ENCODE measurements around the gene USP10. TPM values are rescaled to one million over a fixed set of nuclear protein-coding genes. Genes with fewer than 3 reads are reported as not detected.

USP10 gene, protein sequence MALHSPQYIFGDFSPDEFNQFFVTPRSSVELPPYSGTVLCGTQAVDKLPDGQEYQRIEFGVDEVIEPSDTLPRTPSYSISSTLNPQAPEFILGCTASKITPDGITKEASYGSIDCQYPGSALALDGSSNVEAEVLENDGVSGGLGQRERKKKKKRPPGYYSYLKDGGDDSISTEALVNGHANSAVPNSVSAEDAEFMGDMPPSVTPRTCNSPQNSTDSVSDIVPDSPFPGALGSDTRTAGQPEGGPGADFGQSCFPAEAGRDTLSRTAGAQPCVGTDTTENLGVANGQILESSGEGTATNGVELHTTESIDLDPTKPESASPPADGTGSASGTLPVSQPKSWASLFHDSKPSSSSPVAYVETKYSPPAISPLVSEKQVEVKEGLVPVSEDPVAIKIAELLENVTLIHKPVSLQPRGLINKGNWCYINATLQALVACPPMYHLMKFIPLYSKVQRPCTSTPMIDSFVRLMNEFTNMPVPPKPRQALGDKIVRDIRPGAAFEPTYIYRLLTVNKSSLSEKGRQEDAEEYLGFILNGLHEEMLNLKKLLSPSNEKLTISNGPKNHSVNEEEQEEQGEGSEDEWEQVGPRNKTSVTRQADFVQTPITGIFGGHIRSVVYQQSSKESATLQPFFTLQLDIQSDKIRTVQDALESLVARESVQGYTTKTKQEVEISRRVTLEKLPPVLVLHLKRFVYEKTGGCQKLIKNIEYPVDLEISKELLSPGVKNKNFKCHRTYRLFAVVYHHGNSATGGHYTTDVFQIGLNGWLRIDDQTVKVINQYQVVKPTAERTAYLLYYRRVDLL
- total RNA-seq, result 10 to 100 TPM; 41.5 to 53.2 (median 44.6) TPM
- long read RNA-seq, partial matches to known transcripts, result 4 of 7 reads
- long read RNA-seq, other reads (novel, unspliced or antisense), result 0 of 7 reads

DNA sequence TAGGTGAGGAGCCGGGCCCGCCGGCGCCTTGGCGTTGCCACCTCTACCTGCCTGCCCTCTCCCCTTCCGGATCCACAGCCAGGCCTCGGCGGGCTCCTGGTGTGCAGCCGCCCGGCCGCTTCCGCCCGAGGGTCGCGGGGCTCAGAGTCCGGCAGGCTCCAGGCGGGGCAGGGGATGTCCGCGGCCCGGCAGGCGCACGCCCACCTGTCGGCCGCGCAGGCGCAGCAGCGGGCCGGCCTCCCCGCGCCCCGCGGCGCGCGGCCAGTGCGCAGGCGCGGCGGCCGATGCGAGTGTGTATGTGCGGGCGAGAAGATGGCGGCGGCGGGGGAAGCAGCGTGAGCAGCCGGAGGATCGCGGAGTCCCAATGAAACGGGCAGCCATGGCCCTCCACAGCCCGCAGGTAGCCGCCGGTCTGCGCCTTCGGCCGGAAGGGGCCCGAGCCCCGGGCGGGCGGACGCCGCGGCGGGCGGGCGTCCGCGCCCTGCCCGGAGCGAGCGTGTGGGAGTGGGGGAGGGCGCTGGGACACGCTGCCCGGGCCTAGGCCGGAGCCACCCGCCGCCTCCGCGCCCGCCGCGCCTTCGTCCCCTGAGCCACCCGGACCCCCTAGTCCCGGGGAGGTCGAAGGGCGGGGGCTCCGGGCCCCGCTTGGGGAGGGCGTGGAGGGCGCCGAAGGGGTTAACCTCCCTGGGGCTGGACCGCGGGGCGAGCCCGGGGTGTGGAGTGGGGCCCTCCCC, at the start of gene USP10:
TSS of gene USP10 (plus strand) at position 289 of the 734 bp plus-strand sequence. CDS start at position 380, 91 bp downstream.
- WGBS (ENCODE audit: insufficient coverage, low coverage, low lambda C conversion rate, missing lambda C conversion rate), result no CpG with 5 or more reads among the region's 97 CpGs
- intact Hi-C loops (cut with DNase I), result no loop called here
- TF ChIP-seq, protein P1, sequence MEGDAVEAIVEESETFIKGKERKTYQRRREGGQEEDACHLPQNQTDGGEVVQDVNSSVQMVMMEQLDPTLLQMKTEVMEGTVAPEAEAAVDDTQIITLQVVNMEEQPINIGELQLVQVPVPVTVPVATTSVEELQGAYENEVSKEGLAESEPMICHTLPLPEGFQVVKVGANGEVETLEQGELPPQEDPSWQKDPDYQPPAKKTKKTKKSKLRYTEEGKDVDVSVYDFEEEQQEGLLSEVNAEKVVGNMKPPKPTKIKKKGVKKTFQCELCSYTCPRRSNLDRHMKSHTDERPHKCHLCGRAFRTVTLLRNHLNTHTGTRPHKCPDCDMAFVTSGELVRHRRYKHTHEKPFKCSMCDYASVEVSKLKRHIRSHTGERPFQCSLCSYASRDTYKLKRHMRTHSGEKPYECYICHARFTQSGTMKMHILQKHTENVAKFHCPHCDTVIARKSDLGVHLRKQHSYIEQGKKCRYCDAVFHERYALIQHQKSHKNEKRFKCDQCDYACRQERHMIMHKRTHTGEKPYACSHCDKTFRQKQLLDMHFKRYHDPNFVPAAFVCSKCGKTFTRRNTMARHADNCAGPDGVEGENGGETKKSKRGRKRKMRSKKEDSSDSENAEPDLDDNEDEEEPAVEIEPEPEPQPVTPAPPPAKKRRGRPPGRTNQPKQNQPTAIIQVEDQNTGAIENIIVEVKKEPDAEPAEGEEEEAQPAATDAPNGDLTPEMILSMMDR (IDR thresholded peaks at IDR 0.05), result no peak
- peak; percentile 64 for TF ChIP-seq POLR2A (IDR thresholded peaks at IDR 0.05)

DNA sequence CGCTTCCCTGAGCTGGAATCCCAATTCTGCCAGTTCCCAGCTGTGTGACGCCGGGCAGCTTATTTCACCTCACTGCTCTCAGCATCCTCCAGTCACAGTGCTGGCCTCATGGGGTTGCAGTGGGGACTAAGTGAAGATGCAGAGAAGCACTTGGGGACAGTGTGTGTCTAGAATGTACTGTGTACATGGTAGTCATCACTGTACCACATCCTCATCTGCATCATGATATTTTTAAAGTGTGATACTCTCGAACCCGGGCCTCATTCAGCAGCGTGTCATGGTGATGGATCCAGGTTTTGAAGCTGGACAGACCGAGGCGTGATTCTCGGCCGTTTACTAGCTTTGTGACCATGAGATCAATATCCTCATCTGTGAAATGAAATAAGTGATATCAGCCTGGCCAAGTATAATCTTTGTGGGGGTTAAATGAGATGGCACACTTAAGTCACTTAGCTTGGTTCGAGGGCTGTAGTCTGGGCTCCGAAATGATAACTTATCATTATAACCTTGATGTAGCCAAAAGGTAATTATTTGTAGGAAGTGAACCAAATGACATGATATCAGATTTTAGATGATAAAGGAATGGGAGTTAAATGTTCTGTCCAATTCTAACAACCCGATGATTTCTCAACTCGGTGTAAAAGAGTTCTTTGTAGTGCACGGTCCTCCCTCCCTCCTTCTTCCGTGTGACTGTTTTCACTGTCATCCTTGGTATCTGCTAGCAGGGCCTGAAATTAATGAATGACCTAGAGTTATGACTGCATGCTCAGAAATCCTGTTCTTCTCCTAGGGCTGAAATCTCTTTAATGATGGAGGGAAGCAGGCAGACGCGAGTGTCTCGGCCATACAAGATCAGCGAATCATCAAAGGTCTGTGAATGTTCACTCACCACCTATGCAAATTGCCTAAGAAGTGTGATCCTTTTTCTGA, 49.5 kb upstream of the USP10 start:
- no peak overlapping the region for H3K4me3 ChIP-seq
- no peaks in the 10 kb centered on the region for H3K9me3 ChIP-seq
- H3K36me3 ChIP-seq, result peaks cover 0 to 21% (median 5%) of the 10 kb centered on the region in 4 donors
- 85% methylated on average over 20 of the region's 20 CpGs for WGBS (ENCODE audit: insufficient coverage, low coverage, low lambda C conversion rate, missing lambda C conversion rate)
- TF ChIP-seq, protein P1 (IDR thresholded peaks at IDR 0.05), result no peak
- no peak for TF ChIP-seq POLR2A (IDR thresholded peaks at IDR 0.05)
- DNase-seq, result no peak
- H3K27me3 ChIP-seq, result no peaks in the 10 kb centered on the region
- intact Hi-C loops (cut with DNase I), result no loop called here
- ATAC-seq, result no peak
- no peak overlapping the region for H3K27ac ChIP-seq
- peaks cover 0 to 6% (median 3%) of the 10 kb centered on the region in 4 donors for H3K4me1 ChIP-seq

More for the DNA sequence above, at the start of gene USP10:
- H3K4me3 ChIP-seq, result peak within 1 kb of the TSS; percentile 70 to 98 (median 86)
- H3K27ac ChIP-seq, result peak within 1 kb of the TSS; percentile 68 to 81 (median 70)
- ATAC-seq (peak; percentile 84 to 89 (median 84)), DNase-seq (peak; percentile 78 to 84 (median 82))
- peaks cover 0 to 32% (median 3%) of the 10 kb centered on the region in 4 donors for H3K4me1 ChIP-seq
- no peaks in the 10 kb centered on the region for H3K9me3 ChIP-seq
- no peaks in the 10 kb centered on the region for H3K27me3 ChIP-seq
- no peaks in the 10 kb centered on the region for H3K36me3 ChIP-seq

DNA sequence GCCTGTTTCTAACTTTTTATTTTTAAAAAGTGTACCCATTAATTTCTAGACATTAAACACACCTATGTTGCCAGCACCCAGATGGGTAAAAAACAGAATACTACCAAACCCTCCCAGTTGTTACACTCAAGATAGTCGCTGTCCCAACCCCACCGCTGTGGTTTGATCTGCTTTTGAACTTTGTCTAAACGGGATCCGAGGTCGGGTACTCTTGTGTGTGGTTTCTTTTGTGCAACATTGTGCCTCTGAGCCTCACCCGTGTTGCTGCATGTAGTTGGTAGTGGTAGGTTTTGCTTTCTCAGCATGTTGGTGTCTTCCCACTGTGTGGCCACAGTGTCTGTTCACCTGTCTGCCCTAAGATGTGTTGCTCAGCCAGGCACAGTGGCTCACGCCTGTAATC, 47.2 kb upstream of the USP10 start:
- Histone ChIP-seq H3K36me3 (peaks cover 0 to 30% (median 14%) of the 10 kb centered on the region in 4 donors), H3K9me3 (no peaks in the 10 kb centered on the region), H3K27me3 (no peaks in the 10 kb centered on the region), H3K4me1 (peaks cover 0 to 6% (median 3%) of the 10 kb centered on the region in 4 donors), H3K27ac (no peak overlapping the region), H3K4me3 (no peak overlapping the region)
- ATAC-seq (no peak), DNase-seq (no peak)
- TF ChIP-seq, protein P1 (IDR thresholded peaks at IDR 0.05), result no peak
- no peak for TF ChIP-seq POLR2A (IDR thresholded peaks at IDR 0.05)
- WGBS (ENCODE audit: insufficient coverage, low coverage, low lambda C conversion rate, missing lambda C conversion rate), result 80% methylated on average over 4 of the region's 7 CpGs
- intact Hi-C loops (cut with DNase I), result no loop called here
